GM18505 (cell line): Measurements from ENCODE around the gene MYO7A.

ENCODE experiments used
- ATAC-seq: cut with Tn5 transposase; IDR thresholded peaks from one replicate; pipeline ENCODE4 v1.9.1; 2021; ENCODE audit not compliant: unreplicated experiment
- POLR2A ChIP-seq: IDR thresholded peaks from 4 replicates; pipeline ENCODE4 v1.6.1; 2011; ENCODE audit warnings: borderline replicate concordance; ENCODE audit not compliant: insufficient read depth, insufficient read length; ENCODE audit errors: extremely low read depth

The MYO7A gene

DNA sequence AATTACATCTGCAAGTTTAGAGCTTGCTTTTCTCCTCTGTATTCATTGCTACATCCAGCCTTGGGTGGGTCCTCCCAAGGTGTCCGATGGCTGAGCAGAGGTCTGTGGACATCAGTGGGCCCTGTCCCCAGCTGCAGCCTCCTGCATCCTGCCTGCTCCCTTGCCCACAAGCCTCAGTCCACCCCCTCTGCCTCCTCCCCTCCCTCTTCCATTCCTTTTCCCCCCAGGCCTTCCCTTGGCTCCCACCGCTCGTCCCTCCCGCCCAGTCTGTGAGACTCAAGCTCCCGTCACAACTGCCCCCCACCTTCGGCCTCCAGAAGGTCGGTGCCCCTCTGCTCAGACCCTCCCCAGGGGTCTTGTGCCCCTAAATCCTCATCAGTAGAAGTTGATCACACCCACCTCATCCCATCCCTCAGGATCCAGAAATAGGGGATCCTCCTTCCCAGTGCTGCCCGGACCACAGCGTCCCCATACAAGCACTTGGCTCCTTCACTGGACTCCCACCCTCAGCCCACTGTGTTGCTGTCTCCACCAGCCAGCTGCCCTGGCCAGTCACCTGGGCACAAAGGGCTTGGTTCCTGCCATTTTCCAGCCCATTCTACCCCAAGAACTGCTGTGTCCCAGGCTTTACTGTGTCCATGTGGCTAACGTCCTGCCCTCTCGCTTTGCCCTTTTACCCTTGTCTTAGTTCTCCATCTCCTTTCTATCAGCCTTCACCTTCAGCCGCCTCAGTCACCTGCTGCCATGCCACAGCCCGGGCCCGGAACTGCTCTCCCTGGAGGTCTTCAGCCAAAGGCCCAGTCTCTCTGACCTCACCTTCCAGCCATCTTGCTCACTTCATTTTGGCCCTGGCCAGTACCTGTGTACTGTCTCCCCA is 27.6 kb upstream of the MYO7A start:
- no peak for ATAC-seq
- TF ChIP-seq POLR2A: no peak

DNA sequence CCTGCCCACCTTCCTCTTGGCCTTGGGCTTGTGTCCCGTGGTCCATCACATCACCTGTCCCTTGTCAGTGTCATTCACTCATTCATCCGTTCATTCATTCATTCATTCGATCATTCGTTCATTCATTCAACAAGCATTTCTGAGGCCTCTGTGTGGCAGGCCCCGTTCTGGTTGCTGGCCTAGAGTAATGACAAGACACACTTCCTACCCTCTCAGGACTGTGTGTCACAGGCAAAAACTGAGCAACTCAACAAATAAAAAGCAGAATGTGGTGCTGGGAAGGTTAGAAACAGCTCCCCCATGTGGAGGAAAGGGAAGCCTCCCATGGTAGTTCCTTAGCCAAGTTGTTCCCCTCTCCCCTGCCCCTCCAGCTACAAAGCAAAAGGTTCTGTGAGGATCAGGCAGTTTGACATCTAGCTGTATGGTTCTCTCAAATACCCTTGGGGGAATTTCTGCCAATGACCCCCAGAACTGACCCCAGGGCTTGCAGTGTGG is 27.0 kb upstream of the MYO7A start:
- no peak for TF ChIP-seq POLR2A
- no peak for ATAC-seq

DNA sequence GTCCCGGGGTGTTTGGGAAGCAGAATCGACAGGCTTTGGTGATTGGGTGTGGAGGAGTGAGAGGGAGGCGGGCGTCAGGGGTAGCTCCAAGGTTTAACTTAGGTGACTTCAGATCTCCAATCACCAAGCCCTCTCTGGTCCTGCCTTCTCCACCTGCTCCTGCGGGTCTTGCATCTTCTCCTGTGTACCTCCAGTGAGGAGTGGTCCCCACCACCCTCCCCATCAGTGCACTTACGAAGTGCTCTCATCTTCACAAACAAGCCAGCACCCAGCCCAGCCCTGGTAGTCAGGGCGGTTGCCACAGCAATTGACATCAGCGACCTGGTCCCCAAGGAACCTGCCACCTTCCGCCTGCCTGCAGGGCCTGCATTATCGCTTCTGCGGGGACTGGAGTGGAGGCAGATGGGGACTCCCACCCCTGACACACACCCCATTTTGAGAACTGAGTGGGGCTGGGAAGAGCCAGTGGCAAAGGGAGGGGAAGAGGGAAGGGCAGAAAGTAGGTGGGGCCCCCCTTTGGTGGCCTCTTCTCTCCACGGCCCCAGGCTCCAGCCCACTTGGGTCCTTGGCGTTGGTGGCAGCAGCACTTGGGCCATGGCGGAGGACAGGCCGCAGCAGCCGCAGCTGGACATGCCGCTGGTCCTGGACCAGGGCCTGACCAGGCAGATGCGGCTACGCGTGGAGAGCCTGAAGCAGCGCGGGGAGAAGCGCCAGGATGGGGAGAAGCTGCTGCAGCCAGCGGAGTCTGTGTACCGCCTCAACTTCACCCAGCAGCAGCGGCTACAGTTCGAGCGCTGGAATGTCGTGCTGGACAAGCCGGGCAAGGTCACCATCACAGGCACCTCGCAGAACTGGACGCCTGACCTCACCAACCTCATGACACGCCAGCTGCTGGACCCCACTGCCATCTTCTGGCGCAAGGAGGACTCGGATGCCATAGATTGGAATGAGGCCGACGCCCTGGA is 25.5 kb upstream of the MYO7A start, which contains the start of gene OMP:
Gene OMP, plus strand, starts transcription at position 595 of the 965 bp plus-strand sequence. Its CDS starts 0 bp downstream, at position 595.
- ATAC-seq: no peak
- no peak for TF ChIP-seq POLR2A

DNA sequence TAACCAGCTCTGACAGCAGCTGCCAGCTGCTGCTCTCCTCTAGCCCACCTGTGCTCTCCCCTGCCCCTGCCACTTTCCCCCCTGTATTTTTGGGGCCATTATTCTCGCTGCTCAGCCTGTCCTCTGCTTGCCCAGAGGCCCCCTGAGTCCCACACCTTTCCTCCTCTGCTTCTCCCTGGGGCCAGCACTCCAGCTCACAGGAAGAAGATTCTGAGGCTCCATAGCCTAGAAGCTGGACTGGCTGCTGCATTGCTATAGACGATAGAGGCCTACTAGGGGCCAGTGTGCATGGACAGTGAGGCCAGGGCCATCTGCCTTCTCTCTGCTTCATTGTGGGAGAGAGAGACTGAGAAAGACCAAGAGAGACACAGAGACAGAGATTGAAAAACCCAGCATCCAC is 24.7 kb upstream of the MYO7A start:
- ATAC-seq: no peak
- no peak for TF ChIP-seq POLR2A

DNA sequence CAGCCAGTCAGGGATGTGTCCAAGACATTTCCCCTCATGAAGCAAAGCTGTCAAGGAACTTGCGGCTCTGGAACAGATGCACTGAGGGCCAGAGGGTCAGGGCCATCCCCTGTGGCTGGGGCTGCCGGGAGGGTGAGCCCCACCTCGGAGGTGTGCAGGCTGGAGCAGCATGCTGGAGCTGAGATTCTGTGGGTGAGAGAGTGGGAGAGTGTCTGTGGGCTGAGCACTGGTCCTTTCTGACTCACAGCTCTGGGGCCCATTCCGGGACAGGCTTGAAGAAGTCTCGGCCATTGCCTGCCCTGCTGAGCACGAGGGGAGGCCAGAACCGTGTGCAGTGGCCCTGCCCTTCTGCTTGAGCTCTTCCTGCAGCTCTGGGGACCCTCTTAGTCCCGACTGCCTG is 23.3 kb upstream of the MYO7A start:
- ATAC-seq: no peak
- no peak for TF ChIP-seq POLR2A

DNA sequence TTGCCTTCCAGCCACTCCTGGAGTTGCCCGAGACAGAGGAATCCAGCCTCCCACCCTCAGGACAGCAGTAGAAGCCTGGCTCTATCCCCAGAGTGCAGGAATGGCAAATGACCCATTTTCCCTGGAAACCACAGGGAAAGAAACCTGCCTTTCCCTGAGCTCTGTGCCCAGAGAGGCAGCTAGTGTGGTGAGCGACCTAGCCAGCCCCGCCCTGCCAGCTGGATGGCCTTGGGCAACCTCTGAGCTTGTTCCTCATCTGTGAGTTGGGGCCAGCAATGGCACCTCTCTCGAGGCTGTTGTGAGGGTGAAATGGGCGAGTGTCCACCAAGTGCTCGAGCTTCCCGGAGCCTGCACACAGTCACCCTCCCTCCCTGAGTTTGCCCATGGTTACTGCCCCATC is 21.7 kb upstream of the MYO7A start:
- TF ChIP-seq POLR2A: no peak
- ATAC-seq: no peak

DNA sequence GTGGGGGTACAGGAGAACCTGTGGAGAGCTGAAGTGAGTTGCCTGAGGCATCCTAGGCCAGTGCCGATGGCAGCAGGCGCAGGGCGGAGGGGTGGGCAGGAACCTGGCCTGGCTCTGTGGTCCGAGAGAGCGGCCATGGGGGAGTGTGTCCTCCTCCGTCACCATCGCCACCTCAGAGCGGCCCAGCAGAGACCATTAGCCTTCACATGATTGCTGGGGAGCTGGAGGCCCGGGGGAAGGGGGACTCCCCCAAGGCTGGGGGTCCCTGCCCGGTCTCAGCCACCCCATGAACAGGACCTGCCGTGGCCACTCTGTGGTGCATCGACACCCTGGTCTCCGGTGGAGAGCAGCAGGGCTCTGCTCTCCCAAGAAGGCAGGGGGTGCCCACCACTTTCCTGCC is 21.3 kb upstream of the MYO7A start:
- ATAC-seq: no peak
- TF ChIP-seq POLR2A: no peak

DNA sequence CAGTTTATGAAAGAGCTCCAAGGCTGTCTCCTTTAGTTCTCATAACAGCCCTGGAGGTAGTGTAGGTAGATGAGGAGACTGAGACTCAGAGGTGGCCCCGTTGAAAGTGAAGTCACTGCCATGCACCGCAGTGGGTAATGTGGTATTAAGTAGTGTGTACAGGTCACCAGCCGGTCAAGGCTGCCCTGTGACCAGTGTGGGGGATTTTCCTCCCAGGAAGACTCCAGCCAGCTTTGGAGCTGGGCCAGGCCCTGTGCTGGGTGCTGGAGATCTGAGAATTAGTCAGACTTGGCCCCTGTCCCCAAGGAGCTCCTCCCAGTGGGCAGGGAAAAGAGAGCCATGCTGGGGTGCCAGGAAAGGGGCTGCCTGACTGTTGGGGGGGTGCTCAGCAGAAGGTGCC is 20.1 kb upstream of the MYO7A start:
- TF ChIP-seq POLR2A: no peak
- no peak for ATAC-seq

DNA sequence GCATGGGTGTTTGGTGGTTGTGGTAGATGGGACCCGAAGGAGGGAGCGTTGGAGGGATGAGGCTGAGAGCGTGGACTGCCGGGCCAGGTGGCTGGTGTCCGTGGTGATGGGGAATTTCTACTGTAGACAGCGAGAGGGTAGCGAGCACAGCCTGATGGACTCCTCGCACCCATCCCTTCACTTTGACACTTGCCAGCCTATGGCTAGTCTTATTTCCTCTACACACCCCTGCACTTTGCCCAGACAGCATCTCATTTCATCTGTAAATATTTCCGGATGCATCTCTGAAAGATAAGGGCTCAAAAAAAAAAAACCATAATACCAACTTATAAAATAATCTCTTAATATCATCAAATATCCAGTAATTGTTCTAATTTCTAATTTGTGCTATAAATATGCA is 19.6 kb upstream of the MYO7A start:
- no peak for TF ChIP-seq POLR2A

DNA sequence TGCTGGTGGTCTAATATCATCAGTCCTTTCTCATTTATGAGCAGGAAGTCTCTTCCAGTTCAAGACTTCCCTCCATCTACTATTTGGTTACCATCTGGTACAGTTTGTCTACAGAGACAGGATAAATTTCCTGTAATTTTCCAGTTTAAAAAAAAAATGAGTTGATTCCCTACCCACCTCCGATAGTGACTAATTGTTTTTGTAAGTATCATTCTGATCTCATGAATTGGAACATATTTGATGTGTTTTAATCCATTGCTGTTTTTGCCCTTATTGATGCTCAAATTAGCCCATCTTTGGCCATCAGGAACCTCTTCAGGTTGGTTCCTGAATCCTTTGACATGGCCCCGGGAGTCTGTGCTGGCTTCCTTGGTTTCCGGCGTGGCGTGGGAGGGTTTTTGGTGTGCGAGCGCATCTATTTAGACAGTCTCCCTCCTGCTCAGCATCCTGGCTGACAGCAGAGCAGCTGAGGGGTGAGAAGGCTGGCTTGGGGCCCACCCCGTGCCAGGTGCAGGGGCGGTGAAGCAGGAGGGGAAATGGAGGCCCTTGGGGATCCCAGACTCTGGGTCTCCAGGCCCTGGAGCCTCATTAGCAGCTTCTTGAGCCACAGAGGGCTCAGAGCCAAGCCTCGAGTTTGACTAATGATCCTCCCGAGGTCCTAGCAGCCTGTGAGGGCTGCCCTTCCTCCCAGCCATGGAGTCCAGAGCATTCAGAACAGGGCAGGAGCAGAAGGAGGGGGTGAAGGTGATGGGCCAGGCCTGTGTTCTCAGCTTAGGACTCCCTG is 18.6 kb upstream of the MYO7A start:
- ATAC-seq: no peak
- no peak for TF ChIP-seq POLR2A

More for the DNA sequence above, 19.6 kb upstream of the MYO7A start:
- ATAC-seq: no peak

DNA sequence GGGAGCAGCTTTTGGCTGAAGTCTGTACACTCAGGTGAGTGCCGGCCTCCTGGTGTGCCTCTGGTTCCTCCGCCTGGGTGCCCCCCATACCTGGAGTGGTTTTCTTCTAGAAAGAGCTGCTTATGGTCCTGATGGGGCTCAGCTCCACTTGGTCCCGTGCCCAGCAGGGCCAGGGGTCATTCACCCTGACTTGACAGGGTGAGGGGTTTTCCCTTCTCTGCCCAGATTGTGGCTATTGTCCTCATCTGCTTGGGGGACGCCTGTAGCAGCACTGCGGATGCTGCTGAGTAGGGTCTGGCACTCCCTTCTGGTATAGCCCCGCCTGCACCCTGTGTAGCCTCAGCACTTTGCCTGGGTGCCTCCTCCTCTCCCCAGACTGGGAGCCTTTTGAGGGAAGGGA is 17.2 kb upstream of the MYO7A start:
- no peak for TF ChIP-seq POLR2A

DNA sequence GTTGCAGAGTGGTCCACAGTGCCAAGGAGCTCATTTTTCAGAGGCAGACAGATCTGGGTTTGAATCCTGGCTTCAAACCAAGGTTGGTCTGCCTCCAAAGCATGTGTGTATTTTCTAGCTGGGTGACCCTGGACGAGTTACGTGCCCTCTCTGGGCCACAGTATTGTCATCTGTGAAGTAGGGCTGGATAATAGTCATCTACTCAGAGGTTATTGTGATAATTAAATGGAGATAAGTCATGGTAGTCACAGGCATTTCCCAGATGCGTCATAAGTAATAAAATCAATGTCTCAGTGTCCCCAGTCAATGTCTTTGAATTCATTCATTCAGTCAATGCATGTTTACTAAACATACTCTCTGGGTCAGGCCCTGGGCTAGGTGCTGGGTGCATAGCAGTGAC is 16.8 kb upstream of the MYO7A start:
- TF ChIP-seq POLR2A: no peak
- ATAC-seq: no peak

More for the DNA sequence above, 17.2 kb upstream of the MYO7A start:
- no peak for ATAC-seq

DNA sequence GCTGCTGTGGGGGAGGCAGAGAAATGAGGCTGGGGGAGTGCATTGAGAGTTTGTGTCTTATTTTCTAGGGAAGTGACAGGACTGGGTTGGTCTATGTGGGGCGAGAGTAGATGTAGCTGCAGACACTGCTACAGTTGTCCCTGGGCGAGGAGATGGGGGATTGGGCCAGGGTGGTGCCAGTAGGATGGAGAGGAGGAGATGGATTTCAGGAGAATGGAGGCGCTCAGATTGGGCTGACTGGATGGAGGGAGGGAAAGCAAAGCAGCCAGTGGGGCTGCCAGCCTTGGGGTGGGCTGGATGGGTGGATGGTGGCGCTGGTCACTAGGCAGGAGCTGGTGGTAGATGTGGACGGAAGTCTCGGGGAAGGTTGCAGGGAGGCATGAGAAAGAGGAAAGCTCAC is 16.1 kb upstream of the MYO7A start:
- no peak for ATAC-seq
- TF ChIP-seq POLR2A: no peak
